GM06990 (cell line): ENCODE results near the gene ADK.
"Not testable (repeated sequence)": the region's sequence is repeated elsewhere in the genome, so short reads cannot be mapped to it uniquely, and the experiment has no call there.

ENCODE experiments used
- DNase-seq: peaks from one replicate; pipeline ENCODE4 v3.0.0-alpha.2; 2011; ENCODE audit not compliant: insufficient read length; ENCODE audit errors: extremely low read depth
- H3K27me3 ChIP-seq: replicated peaks from 2 replicates; pipeline ENCODE4 v1.6.0; 2011; ENCODE audit warnings: low read length; ENCODE audit not compliant: control insufficient read depth, insufficient read depth
- H3K36me3 ChIP-seq: 2 replicates; pipeline ENCODE4 v1.5.1; 2011; ENCODE audit warnings: low read length; ENCODE audit not compliant: control insufficient read depth, insufficient read depth
- H3K4me3 ChIP-seq: replicated peaks from 2 replicates; pipeline ENCODE4 v1.5.1; 2011; ENCODE audit warnings: low read depth, mild to moderate bottlenecking, control low read depth, low read length
- CTCF ChIP-seq: IDR thresholded peaks from 2 replicates; pipeline ENCODE4 v1.5.1; 2011; ENCODE audit warnings: low read length, control low read depth, mild to moderate bottlenecking, inconsistent platforms; ENCODE audit not compliant: insufficient read depth, poor library complexity, severe bottlenecking

The ADK gene

GRCh38 chr10:74451127-74451829 is 300.3 kb downstream of the ADK start:
- Histone ChIP-seq H3K36me3 (no peaks in the 10 kb centered on the region), H3K27me3 (no peaks in the 10 kb centered on the region), H3K4me3 (no peak overlapping the region)
- DNase-seq: no peak
- TF ChIP-seq CTCF: no peak

- Histone ChIP-seq H3K36me3 (no peaks in the 10 kb centered on the region), H3K27me3 (no peaks in the 10 kb centered on the region), H3K4me3 (no peak overlapping the region)
- no peak for TF ChIP-seq CTCF
- DNase-seq: no peak
Observed at GRCh38 chr10:74453169-74453568, 302.1 kb downstream of the ADK start.

GRCh38 chr10:74457478-74457877 is 306.5 kb downstream of the ADK start:
- not testable (repeated sequence) for H3K4me3 ChIP-seq, H3K36me3 ChIP-seq, H3K27me3 ChIP-seq, DNase-seq

GRCh38 chr10:74460812-74461211 is 309.8 kb downstream of the ADK start:
- no peak for DNase-seq
- no peaks in the 10 kb centered on the region for H3K36me3 ChIP-seq
- no peak overlapping the region for H3K4me3 ChIP-seq
- H3K27me3 ChIP-seq: no peaks in the 10 kb centered on the region
- no peak for TF ChIP-seq CTCF

GRCh38 chr10:74474022-74474713 is 323.1 kb downstream of the ADK start:
- Histone ChIP-seq H3K4me3 (no peak overlapping the region), H3K36me3 (peaks cover 1% of the 10 kb centered on the region; the same call in 1 of the 2 replicates), H3K27me3 (no peaks in the 10 kb centered on the region)
- TF ChIP-seq CTCF: no peak
- DNase-seq: no peak

- H3K36me3 ChIP-seq, H3K27me3 ChIP-seq, DNase-seq: not testable (repeated sequence)
Observed at GRCh38 chr10:74476162-74476706, 325.2 kb downstream of the ADK start.

More at GRCh38 chr10:74476162-74476706, 325.2 kb downstream of the ADK start:
- H3K4me3 ChIP-seq: not testable (repeated sequence)
